LNCaP clone FGC (cell line): Measurements from ENCODE around the gene SPATA18.

Experiments
- DNase-seq: peaks from one replicate; pipeline ENCODE4 v3.0.0-alpha.2; 2011; ENCODE audit warnings: low read depth
- H3K4me3 ChIP-seq: 2 replicates; pipeline ENCODE4 v1.5.1; 2011; ENCODE audit warnings: mild to moderate bottlenecking, low read depth, low read length, control low read depth
- TF ChIP-seq, protein P1 (sequence below): IDR thresholded peaks from 2 replicates; pipeline ENCODE4 v1.5.1; 2012; ENCODE audit warnings: mild to moderate bottlenecking; ENCODE audit not compliant: control insufficient read depth, insufficient read depth; ENCODE audit errors: extremely low read depth

SPATA18 gene

GRCh38 chr4:52051615-52052474 is 741 bp downstream of the SPATA18 start:
- TF ChIP-seq, protein P1, sequence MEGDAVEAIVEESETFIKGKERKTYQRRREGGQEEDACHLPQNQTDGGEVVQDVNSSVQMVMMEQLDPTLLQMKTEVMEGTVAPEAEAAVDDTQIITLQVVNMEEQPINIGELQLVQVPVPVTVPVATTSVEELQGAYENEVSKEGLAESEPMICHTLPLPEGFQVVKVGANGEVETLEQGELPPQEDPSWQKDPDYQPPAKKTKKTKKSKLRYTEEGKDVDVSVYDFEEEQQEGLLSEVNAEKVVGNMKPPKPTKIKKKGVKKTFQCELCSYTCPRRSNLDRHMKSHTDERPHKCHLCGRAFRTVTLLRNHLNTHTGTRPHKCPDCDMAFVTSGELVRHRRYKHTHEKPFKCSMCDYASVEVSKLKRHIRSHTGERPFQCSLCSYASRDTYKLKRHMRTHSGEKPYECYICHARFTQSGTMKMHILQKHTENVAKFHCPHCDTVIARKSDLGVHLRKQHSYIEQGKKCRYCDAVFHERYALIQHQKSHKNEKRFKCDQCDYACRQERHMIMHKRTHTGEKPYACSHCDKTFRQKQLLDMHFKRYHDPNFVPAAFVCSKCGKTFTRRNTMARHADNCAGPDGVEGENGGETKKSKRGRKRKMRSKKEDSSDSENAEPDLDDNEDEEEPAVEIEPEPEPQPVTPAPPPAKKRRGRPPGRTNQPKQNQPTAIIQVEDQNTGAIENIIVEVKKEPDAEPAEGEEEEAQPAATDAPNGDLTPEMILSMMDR = no peak
- DNase-seq = peak; percentile 52
- H3K4me3 ChIP-seq = peak overlapping the region; percentile 49

GRCh38 chr4:52052475-52052780 is 1.3 kb downstream of the SPATA18 start:
- no peak for DNase-seq
- TF ChIP-seq, protein P1 = no peak
- H3K4me3 ChIP-seq = peak overlapping the region; percentile 49

- no peak overlapping the region for H3K4me3 ChIP-seq
- TF ChIP-seq, protein P1 = no peak
- no peak for DNase-seq
These were observed 3.1 kb downstream of the SPATA18 start for GRCh38 chr4:52054254-52054653.

GRCh38 chr4:52057196-52057595 is 6.1 kb downstream of the SPATA18 start:
- DNase-seq = no peak
- H3K4me3 ChIP-seq = no peak overlapping the region
- TF ChIP-seq, protein P1 = no peak

DNA sequence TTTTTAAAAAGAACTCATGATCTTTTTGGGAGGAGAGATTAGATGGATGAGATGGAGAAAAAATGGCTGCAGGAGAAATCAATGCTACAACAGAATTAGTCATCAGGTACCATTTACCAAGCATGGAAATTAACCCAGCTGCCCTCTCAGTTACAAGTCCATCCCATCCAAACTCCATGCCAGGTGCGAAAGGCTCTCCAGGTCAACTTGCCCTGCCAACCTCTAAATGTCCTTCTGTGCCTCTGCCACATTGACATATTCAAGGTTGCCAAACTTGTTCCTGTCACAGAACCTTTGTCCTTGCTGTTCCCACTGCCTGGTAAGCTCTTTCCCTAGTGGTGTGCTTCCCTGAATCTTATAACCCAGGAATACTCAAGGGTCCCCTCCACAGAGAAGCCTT is 7.2 kb downstream of the SPATA18 start:
- no peak for DNase-seq
- TF ChIP-seq, protein P1 = no peak
- H3K4me3 ChIP-seq = no peak overlapping the region

DNA sequence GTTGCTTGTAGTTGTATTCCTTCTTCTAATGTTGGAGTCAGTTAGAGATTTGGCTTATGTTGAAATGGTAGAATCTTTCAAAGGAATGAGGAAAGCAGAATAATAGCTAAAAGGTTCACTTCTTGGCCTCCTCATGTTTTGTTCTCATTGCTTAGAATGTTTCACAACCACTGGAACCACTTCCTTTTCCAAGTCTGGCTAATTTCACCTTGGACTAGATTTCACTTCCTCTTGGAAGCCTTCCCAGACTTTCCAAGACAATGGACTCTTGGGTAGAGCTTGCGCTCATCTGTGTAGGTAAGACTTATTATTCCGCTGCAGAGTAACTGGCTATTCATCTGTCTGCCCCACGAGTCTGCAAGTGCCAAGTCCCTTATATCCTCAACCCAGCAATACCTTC is 8.3 kb downstream of the SPATA18 start:
- TF ChIP-seq, protein P1 = no peak
- H3K4me3 ChIP-seq = no peak overlapping the region
- DNase-seq = peak; percentile 83

GRCh38 chr4:52069571-52069970 is 18.5 kb downstream of the SPATA18 start:
- TF ChIP-seq, protein P1 = no peak
- no peak for DNase-seq
- no peak overlapping the region for H3K4me3 ChIP-seq
